ENCODE results near the gene BST1. TPM values are rescaled to one million over a fixed set of nuclear protein-coding genes. Genes with fewer than 3 reads are reported as not detected.

BST1 gene
- total and polyA plus RNA-seq, 3 donors from 2014 or later, result 1.1 to 6.9 (median 1.6) TPM

- Histone ChIP-seq H3K27ac (peak within 1 kb of the TSS; percentile 97 to 99), H3K9me3 (no peaks in the 10 kb centered on the region), H3K4me1 (peaks cover 35% of the 10 kb centered on the region), H3K27me3 (no peaks in the 10 kb centered on the region), H3K4me3 (peak within 1 kb of the TSS; percentile 87 to 89), H3K36me3 (ENCODE audit: low read depth, missing control alignments) (no peaks in the 10 kb centered on the region)
- 0 to 1% methylated on average over 20 to 85 of the region's 85 CpGs for WGBS, 2 donors
- TF ChIP-seq CTCF (IDR thresholded peaks at IDR 0.05) (peak in 1 of 3 experiments; percentile 27), POLR2A (IDR thresholded peaks at IDR 0.05) (no peak)
- intact Hi-C loops (cut with DNase I; ENCODE audit: low total_unique reads), result no loop called here
- peak; percentile 85 for DNase-seq
Observed at GRCh38 chr4:15655223-15656037, 47.4 kb upstream of the BST1 start, which contains the start of gene FBXL5. FBXL5 (minus strand) TSS chr4:15655357; CDS start chr4:15655287, 70 bp downstream.

- intact Hi-C loops (cut with DNase I; ENCODE audit: low total_unique reads), result no loop called here
- Histone ChIP-seq H3K4me3 (peak overlapping the region; percentile 87 to 89), H3K27ac (peak overlapping the region; percentile 97 to 99), H3K27me3 (no peaks in the 10 kb centered on the region), H3K4me1 (peaks cover 30% of the 10 kb centered on the region), H3K36me3 (ENCODE audit: low read depth, missing control alignments) (no peaks in the 10 kb centered on the region), H3K9me3 (no peaks in the 10 kb centered on the region)
- WGBS, 2 donors, result 16% methylated on average over 12 of the region's 12 CpGs
- DNase-seq, result peak; percentile 54
- TF ChIP-seq CTCF (IDR thresholded peaks at IDR 0.05), result no peak
- TF ChIP-seq POLR2A (IDR thresholded peaks at IDR 0.05), result no peak
Observed at GRCh38 chr4:15656038-15656470, 46.8 kb upstream of the BST1 start.

DNA sequence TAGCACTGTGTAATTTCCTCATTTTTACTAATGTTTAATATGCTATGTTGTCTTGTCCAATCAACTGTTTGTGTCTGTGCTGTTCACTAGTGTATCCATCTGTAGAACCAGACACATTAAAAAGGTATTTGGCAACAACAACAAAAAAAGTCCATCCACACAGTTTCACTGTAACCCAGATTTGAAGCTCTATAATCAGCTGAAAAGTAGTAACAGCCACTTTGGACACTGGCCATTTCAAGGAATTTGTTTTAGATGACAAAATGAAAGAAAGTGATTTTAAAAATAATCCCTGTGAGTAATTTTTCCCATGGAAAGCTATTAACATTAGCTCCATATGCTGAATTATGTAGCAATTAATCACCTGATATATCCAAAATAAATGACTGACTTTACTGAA, 45.5 kb upstream of the BST1 start:
- DNase-seq, result no peak
- H3K27ac ChIP-seq, result peak overlapping the region in 1 of 2 donors; percentile 97
- intact Hi-C loops (cut with DNase I; ENCODE audit: low total_unique reads), result no loop called here

GRCh38 chr4:15658136-15658770, 44.6 kb upstream of the BST1 start:
- no peak overlapping the region for H3K4me3 ChIP-seq
- TF ChIP-seq CTCF (IDR thresholded peaks at IDR 0.05) (no peak), POLR2A (IDR thresholded peaks at IDR 0.05) (no peak)
- no peaks in the 10 kb centered on the region for H3K36me3 ChIP-seq (ENCODE audit: low read depth, missing control alignments)
- no peak overlapping the region for H3K27ac ChIP-seq
- no peaks in the 10 kb centered on the region for H3K9me3 ChIP-seq
- WGBS, 2 donors, result 75 to 81% methylated on average over 4 of the region's 4 CpGs
- no peaks in the 10 kb centered on the region for H3K27me3 ChIP-seq
- no peak for DNase-seq
- intact Hi-C loops (cut with DNase I; ENCODE audit: low total_unique reads), result no loop called here
- H3K4me1 ChIP-seq, result peaks cover 16% of the 10 kb centered on the region

More for the DNA sequence above, 45.5 kb upstream of the BST1 start:
- Histone ChIP-seq H3K4me3 (no peak overlapping the region), H3K27me3 (no peaks in the 10 kb centered on the region), H3K4me1 (peaks cover 17% of the 10 kb centered on the region), H3K9me3 (no peaks in the 10 kb centered on the region), H3K36me3 (ENCODE audit: low read depth, missing control alignments) (no peaks in the 10 kb centered on the region)
- TF ChIP-seq POLR2A (IDR thresholded peaks at IDR 0.05) (no peak), CTCF (IDR thresholded peaks at IDR 0.05) (no peak)

Measured in testis (tissue), 3 donors.